Stimulated activated naive CD8-positive, alpha-beta T cell treated with anti-CD3 and anti-CD28 coated beads, Interleukin-15, Interleukin-2, amounts not matched to agents 100 U/mL and 50 U/mL, for 24 hours (primary cell): ENCODE data around the gene MAP3K7.

ENCODE experiments used
- ATAC-seq: fragments of 150-1000 bp; cut with Tn5 transposase; one replicate; pipeline ENCODE4 v1.10.0; 2021
- DNase-seq: peaks from one replicate; pipeline ENCODE4 v3.0.0; 2021

The MAP3K7 gene

DNA sequence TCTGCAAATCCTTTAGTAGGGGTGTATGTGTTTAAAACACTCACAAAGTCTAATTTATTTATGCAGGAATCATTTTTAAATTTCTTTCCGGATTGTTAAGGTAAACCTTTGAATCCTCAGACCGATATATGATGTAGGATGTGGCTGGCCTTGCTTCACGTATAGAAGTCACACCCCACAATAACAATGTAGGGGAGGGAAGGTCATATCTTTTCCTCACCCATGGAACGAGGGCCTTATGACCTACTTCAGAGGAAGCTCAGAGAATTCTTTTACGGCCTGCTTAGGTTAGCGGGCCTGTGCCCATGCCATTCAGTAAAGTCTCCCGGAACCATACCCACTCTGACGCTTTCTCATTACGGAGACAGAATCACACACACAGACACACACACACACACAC is 102.9 kb downstream of the MAP3K7 start:
- no peak for ATAC-seq
- DNase-seq, result no peak

DNA sequence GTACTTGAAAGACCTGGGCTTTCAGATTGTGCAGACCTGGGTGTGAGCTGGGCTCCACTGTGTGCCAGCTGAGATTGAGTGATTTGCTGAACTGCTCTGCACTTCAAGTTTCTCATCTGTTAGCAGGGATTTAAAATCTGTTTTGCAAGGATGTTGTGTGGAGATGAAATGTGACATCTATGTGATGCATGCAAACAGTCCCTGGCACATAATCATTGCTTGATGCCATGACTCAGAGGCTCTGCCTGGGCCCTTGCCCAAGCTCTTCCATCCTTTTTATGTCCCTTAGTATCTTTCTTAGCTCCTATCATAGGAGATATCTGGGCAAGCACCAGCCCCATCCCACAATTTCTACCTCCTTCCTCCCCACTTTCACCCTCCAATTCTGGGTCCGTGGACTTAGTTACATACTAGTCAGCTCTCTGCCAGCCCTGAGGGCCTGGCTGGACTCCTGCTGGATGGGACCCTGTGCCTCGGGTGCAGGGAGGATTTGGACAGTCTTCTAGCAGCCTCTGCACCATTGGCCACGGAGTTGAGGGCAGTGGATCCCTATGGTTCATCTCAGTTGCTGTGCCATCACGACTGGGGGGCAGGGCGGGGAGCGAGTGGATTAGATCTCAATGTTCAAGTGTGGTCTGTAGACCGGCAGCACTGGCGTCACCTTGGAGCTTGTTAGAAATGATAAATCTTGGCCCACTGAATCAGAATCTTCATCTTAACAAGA is 103.6 kb downstream of the MAP3K7 start:
- ATAC-seq, result no peak
- no peak for DNase-seq

DNA sequence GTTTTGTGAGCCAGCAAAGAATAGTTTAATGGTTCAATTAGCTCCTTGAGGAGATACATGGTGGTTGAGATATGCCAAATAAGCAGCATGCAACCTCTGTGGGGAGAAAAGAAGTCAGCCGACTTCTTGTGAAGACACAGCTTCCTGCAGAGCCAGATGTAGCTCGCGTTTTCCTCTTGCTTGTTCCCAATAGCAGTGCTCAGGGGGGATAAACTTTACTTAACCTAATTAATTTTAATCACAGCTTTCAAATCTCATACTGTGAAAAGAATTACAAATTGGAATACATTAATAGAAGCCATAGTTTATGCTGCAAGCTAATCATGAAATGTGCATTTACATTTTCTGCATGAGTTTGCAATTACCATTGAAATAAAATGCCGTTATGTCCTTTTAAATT is 106.2 kb downstream of the MAP3K7 start:
- DNase-seq (no peak), ATAC-seq (no peak)

DNA sequence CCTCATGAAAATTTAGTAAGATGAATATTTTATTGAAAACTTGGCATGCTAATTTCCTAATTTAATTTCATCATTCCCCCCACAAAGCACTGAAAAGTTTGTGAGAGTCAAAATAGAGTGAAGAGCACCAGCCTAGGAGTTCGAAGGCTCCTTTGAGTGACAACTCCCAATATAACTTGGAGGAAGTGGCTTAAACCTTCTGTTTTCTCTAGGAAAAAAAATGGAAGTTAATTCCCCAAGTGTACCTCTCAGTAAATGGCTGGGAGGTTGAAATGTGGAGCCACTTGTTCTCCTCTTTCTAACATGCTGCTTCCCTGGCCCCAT is 107.3 kb downstream of the MAP3K7 start:
- DNase-seq (no peak), ATAC-seq (no peak)

DNA sequence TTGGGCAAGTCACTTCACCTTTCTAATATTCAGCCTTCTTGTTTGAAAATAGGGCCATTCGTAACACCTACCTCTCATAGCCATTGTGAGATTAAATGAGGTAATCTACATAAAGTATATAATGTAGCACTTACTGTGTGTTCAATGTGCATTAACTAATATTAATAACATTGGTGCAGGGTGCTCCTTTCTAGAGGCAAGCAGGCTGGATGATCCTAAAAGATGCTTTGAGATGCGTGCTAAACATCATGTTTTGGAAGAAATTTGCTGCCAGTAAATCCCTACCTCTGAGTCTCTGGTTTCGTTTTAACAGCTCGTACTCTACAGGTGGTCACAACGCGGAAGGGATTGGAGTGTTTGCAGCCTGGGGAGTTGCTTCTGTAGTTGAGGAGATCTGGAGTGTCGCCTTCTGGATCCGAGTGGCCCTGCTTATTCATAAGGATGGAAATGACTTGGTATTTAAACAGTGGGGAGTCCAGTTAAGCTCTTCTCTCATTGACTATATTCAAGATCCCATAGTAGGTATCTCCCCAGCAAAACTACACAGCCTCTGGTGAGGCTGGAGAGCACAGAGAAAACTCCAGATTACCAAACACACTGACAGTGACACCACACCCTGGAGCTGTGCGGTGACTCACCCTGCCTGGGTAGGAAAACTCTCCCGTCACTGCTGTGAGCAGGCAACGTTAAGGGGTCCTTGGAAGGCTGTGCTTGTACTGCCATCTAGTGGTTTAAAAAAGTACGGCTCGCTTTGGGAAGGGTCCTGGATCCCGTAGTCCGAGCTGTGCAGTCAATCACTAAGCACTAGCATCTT is 107.9 kb downstream of the MAP3K7 start:
- DNase-seq, result peak; percentile 83
- ATAC-seq, result peak; percentile 97

DNA sequence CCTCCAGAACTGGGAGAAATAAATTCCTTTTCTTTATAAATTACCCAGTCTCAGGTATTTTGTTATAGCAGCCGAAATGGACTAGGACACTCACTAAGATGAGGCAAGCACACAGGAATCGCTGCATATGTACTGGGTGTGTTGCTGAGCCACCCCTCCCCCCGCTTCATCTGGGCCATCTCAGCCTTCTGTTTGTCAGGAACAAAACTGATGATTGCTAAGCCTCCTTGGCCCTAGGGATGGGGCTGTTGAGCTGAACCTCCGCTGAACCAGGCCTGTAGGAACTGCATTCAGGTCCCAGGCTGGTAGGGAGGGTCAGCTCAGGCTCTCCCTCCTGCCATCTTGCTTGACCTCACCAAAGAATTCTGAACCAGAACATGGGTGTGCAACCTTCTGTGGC is 108.6 kb downstream of the MAP3K7 start:
- DNase-seq (no peak), ATAC-seq (no peak)

DNA sequence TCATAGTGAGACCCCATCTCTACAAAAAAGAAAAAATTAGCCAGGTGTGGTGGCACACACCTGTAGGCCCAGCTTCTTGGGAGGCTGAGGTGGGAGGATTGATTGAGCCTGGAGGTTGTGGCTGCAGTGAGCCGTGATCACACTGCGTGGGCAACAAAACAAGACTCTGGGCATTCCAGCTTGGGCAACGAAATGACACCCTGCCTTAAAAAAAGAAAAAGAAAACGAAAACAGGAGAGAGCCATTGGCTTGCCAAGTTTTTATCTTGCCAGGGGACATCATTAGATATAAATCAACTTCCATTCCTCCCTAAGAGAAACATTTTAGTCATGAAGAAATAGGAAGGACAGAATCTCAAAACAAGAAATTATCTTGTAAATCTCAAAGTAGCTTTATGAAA is 109.5 kb downstream of the MAP3K7 start:
- DNase-seq (no peak), ATAC-seq (no peak)

DNA sequence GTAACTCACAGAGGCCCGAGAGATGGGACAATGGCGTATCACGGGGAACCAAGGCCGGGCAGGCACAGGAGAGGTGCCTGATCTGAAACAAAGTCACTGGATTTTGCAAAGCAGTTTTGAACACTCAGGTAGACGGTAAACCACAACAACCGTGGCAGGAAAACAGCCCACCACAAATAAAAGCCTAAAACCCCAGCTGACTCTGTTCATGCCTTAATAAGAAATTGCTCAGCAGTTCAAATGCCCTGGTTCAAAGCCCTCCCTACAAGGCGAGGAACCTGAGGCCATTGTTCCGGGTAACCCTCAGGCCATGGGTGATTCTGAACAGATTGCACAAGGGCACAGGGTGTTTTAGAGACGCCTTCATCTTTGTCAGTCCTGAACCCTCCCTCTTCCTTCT is 114.2 kb downstream of the MAP3K7 start:
- DNase-seq, result no peak
- no peak for ATAC-seq

DNA sequence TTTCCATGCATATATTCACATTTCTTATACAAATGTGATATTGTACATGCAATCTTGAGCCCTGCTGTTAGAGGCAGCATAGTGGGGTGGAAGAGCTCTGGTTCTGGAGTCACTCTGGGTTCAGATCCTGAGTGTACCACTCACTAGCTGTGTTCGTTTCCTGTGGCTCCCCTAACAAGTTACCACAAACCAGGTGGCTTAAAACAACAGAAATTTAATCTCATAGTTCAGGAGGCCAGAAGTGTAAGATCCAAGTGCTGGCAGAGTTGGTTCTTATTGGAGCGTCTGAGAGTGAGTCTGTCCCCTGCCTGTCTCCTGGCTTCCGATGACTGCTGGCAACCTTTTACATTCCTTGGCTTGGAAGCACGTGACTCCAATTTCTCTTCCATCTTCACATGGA is 115.6 kb downstream of the MAP3K7 start:
- DNase-seq, result no peak
- no peak for ATAC-seq

DNA sequence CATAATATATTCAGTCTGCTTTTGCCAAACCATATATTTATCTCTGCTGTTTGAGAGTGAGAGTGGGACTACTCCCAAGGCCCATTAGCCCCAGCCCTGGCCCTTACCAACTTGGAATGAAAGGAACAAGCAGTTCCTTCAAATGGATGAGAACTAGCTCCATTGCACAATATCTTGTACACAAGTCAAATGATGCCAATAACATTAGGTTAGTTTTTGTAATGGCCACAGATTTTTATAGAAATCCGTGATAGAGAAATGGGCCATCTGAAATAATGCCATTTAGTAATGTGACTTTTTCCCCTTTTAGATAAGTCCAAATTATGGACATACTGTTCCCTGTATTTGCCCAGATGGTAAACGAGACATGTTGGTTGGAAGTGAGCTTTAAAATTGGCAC is 117.0 kb downstream of the MAP3K7 start:
- DNase-seq (no peak), ATAC-seq (no peak)

DNA sequence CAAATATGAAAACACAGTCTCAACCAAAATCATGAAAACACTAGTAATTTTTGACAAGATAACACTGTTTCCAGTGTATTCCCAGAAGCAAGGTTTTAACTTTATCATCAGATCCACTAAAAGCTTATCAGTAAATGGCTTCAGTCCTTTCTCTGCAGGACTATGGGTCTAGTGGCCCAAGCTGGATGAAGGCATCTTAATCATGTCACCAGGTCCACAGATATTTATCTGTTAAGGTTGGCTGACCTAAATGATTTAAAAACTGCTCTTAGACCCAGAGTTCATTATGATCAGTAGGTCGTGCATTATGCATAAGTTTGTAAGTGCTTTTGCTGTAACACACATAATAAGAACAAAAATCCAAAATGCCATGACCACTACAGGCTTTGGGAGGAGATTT is 118.0 kb downstream of the MAP3K7 start:
- DNase-seq, result no peak
- ATAC-seq, result no peak

DNA sequence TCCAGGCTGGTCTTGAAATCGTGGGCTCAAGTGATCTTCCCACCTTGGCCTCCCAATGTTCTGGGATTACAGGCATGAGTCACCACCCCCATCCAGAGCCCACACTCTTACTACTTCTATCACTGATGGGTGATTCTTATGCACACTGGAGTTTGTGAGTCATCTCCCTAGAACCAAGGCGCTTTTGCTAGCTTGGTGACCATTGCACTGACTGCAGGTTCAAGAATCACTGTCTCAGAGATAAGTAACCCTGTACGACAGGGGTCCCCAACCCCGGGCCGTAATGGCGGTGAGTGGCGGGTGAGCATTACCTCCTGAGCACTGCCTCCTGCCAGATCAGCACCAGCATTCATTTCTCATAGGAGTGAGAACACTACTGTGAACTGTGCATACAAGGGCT is 118.8 kb downstream of the MAP3K7 start:
- ATAC-seq (peak; percentile 66), DNase-seq (peak; percentile 47)

DNA sequence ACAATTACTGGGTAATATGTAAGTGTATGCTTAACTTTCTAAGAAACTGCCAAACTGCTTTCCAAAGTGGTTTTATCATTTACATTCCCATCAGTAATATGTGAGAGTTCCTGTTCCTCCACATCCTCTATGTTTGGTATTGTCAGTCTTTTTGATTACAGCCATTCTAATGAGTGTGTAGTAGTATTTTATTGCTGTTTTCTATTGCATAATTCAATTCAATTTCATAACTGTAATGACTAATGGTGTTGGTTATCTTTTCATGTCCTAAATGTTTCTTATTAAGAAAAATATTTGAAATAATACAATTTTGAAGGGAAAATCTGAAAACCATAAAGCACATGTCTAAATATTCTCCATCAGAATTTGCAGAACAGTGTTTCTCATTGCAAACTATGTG is 119.3 kb downstream of the MAP3K7 start:
- DNase-seq, result no peak
- ATAC-seq, result no peak

DNA sequence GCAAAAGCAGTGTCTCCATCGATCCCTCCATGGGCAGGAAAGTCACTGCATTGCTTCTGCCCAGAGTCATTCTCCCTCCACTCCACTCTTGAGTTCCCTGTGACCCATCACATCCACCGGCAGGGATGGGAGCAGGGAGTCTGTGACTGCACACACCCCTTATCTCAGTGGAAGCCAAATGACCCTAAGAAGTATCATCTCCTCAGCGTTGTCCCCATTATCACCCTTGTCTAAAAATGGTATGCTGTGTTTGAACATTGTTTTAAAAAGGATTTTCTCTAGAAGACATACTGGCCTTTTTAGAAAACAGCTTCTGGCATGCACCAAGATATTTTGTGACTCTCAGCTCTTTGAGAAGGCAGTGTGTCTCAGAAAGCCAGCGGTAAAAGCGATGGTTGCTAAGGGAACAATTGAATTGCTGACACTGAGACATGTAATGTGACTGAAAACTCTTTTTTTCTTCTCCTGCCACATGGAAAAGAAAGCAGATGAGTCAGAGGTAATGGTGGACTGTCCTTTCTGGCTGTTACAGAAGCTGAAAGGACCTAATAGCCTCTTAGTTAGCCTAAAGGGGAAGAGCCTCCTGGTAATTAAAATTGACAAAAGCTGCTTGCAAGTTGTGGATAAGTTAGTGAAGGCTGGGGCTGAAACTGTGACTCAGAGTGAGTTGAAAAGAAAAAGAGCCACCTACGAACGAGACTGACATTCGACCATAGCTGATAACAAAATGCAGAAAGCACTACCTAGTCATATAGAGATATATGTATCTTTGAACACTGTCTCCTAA is 120.5 kb downstream of the MAP3K7 start:
- no peak for DNase-seq
- ATAC-seq, result peak; percentile 84

DNA sequence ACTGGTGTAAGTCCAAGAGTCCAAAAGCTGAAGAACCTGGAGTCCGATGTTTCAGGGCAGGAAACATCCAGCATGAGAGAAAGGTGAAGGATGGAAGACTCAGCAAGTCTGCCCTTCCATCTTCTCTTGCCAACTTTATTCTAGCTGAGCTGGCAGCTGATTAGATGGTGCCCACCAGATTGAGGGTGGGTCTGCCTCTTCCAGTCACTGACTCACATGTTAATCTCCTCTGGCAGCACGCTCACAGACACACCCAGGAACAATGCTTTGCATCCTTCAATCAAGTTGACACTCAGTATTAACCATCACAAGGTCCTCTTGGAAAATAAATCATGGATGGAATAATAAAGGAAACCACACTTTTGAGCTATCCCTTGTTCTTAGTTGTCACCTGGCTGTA is 121.2 kb downstream of the MAP3K7 start:
- ATAC-seq, result no peak
- DNase-seq, result no peak

DNA sequence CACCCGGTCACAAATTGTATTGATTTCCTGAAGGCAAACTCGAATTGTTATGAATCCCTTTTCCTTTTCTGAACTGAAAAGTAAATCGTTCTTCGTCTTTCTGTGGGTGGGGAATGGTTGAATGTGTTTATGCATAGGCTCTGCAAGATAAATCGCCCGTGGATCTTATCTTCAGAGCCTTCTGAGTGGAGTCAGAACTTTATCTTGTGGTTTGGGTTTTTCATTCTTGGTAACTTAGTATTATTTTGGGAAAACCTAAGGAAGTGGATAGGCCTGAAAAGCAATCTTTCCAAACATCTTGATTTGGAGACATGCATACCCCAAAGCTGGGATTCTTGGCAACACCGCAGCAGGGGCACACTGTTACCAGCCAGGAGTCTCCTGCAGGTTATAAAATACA is 122.4 kb downstream of the MAP3K7 start:
- ATAC-seq (no peak), DNase-seq (peak; percentile 2)

DNA sequence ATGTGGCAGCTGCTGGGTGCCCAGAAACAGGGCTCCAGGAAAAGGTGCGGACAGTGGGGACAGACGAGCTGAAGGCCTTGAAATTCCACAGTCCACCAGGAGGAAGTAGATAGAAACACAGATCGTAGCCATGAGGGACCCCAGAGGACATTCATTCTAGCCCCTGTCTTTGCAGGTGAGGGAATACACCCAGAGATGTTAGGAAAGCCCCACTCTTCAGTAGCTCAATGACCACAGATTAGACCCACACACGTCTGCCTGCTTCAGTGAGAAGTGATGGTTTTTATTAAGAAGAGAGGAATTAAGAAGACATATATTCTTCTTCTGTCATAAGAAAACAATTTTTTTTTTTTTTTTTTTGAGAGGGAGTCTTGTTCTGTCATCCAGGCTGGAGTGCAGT is 123.0 kb downstream of the MAP3K7 start:
- no peak for DNase-seq
- no peak for ATAC-seq
